ENCODE results near the gene TUBB. TPM values are rescaled to one million over a fixed set of nuclear protein-coding genes. Genes with fewer than 3 reads are reported as not detected.

The TUBB gene
- total RNA-seq, 1 experiment from 2014 or later, result 1,719 TPM

GRCh38 chr6:30724906-30725667 is 4.9 kb downstream of the TUBB start:
- Histone ChIP-seq H2BK15ac (ENCODE audit: low read depth, low read length) (no peak overlapping the region), H3K56ac (ENCODE audit: insufficient read length, low read depth, low read length) (no peak overlapping the region), H2BK120ac (ENCODE audit: low read depth, low read length, poor library complexity, severe bottlenecking) (no peak overlapping the region), H3K4me1 (ENCODE audit: insufficient read depth, low read length) (no peaks in the 10 kb centered on the region), H3K23ac (ENCODE audit: insufficient read length, low read depth, low read length) (no peak overlapping the region), H2BK20ac (ENCODE audit: low read depth, low read length, poor library complexity, severe bottlenecking) (no peak overlapping the region), H3K14ac (ENCODE audit: insufficient read depth, low read length) (no peak overlapping the region), H2AFZ (ENCODE audit: low read length) (no peak overlapping the region), H3K79me2 (ENCODE audit: insufficient read depth, low read length) (peaks cover 11% of the 10 kb centered on the region; the same call in 1 of the 2 replicates), H3T11ph (ENCODE audit: low read length) (no peak overlapping the region), H2AK5ac (ENCODE audit: insufficient read length, low read length) (no peak overlapping the region), H3K18ac (ENCODE audit: insufficient read length, low read depth, low read length) (no peak overlapping the region), H4K20me1 (ENCODE audit: control insufficient read depth, insufficient read depth, insufficient read length) (no peaks in the 10 kb centered on the region), H3K23me2 (ENCODE audit: insufficient read length, low read depth, low read length, poor library complexity, severe bottlenecking) (peaks cover 3% of the 10 kb centered on the region), H3K4me2 (ENCODE audit: insufficient read depth, insufficient read length, low read length) (no peak overlapping the region), H4K91ac (ENCODE audit: insufficient read length, low read depth, low read length) (no peak overlapping the region), H3K9me3 (ENCODE audit: control insufficient read depth, low read depth, low read length) (no peaks in the 10 kb centered on the region), H2BK5ac (ENCODE audit: insufficient read length, low read length) (no peak overlapping the region), H3K9ac (ENCODE audit: extremely low read depth, insufficient read length, low read length) (no peak overlapping the region), H4K5ac (ENCODE audit: insufficient read length, low read depth, low read length) (no peak overlapping the region), H2BK12ac (ENCODE audit: insufficient read length, low read depth, low read length) (no peak overlapping the region), H3K27me3 (ENCODE audit: insufficient read depth, low read length) (no peaks in the 10 kb centered on the region), H3K4ac (ENCODE audit: low read depth, low read length) (no peak overlapping the region), H3K79me1 (ENCODE audit: insufficient read depth, low read depth, low read length, poor library complexity, severe bottlenecking) (no peaks in the 10 kb centered on the region), H4K8ac (replicated peaks; ENCODE audit: insufficient read length, low read depth, low read length) (no peak overlapping the region), H3K27ac (ENCODE audit: insufficient read length, low read depth, low read length) (no peak overlapping the region)
- peaks cover 8% of the 10 kb centered on the region; the same call in 1 of the 2 replicates for H3K27me3 Mint-ChIP-seq (ENCODE audit: low read depth)
- TF ChIP-seq CTCF (conservative IDR thresholded peaks at IDR 0.05), result no peak
- H3K9me3 Mint-ChIP-seq, result peaks cover 3 to 5% of the 10 kb centered on the region in 2 experiments; a peak in 3 of 5 replicates
- peak overlapping the region; percentile 10 to 89 (median 73); a peak in 4 of 7 replicates for H3K27ac Mint-ChIP-seq
- no CpG with 5 or more reads among the region's 6 CpGs for WGBS (ENCODE audit: extremely low coverage, insufficient read length, low lambda C conversion rate)
- no peak for DNase-seq
- H3K4me3 Mint-ChIP-seq, result peak overlapping the region; percentile 16 to 39; a peak in 3 of 5 replicates
- peaks cover 48 to 83% (median 62%) of the 10 kb centered on the region in 3 experiments for H3K36me3 Mint-ChIP-seq (ENCODE audit: insufficient read depth in 1 of 3, low read depth in 3 of 3)
- H3K4me1 Mint-ChIP-seq, result peaks cover 21 to 31% of the 10 kb centered on the region in 2 experiments
